ENCODE measurements around the gene ST6GALNAC6. TPM values are rescaled to one million over a fixed set of nuclear protein-coding genes. Genes with fewer than 3 reads are reported as not detected.

Gene ST6GALNAC6
- total RNA-seq, 1 donor from 2014 or later, result 48.4 TPM

DNA sequence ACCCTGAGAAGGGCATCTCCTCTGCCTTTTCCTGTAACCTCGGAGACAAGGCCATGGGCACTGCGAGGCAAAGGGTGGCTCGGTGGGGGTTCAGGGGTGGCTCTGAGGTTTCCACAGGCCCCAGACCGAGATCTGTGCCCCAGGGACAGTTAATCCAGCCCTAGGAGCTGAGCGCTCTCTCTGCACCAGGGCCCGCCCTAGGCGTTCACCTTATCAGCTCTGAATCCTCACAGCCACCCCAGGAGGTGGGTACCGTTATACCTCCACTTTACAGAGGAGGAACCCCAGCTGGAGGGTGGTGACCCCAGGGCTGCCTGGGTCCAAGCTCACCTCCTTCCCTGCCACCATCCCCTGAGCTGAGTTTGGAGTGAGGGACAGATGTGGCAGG, 42.7 kb downstream of the ST6GALNAC6 start:
- Histone ChIP-seq H3K4me3 (no peak overlapping the region), H3K27me3 (ENCODE audit: low read depth) (no peaks in the 10 kb centered on the region), H3K36me3 (peaks cover 12% of the 10 kb centered on the region), H3K4me1 (peaks cover 99% of the 10 kb centered on the region), H3K27ac (replicated peaks) (peak overlapping the region; percentile 97), H3K9me3 (replicated peaks) (no peaks in the 10 kb centered on the region)
- no peak for DNase-seq
- intact Hi-C loops (cut with micrococcal nuclease), result no loop called here
- TF ChIP-seq, protein P1, sequence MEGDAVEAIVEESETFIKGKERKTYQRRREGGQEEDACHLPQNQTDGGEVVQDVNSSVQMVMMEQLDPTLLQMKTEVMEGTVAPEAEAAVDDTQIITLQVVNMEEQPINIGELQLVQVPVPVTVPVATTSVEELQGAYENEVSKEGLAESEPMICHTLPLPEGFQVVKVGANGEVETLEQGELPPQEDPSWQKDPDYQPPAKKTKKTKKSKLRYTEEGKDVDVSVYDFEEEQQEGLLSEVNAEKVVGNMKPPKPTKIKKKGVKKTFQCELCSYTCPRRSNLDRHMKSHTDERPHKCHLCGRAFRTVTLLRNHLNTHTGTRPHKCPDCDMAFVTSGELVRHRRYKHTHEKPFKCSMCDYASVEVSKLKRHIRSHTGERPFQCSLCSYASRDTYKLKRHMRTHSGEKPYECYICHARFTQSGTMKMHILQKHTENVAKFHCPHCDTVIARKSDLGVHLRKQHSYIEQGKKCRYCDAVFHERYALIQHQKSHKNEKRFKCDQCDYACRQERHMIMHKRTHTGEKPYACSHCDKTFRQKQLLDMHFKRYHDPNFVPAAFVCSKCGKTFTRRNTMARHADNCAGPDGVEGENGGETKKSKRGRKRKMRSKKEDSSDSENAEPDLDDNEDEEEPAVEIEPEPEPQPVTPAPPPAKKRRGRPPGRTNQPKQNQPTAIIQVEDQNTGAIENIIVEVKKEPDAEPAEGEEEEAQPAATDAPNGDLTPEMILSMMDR (IDR thresholded peaks at IDR 0.05; ENCODE audit: borderline replicate concordance), result no peak

DNA sequence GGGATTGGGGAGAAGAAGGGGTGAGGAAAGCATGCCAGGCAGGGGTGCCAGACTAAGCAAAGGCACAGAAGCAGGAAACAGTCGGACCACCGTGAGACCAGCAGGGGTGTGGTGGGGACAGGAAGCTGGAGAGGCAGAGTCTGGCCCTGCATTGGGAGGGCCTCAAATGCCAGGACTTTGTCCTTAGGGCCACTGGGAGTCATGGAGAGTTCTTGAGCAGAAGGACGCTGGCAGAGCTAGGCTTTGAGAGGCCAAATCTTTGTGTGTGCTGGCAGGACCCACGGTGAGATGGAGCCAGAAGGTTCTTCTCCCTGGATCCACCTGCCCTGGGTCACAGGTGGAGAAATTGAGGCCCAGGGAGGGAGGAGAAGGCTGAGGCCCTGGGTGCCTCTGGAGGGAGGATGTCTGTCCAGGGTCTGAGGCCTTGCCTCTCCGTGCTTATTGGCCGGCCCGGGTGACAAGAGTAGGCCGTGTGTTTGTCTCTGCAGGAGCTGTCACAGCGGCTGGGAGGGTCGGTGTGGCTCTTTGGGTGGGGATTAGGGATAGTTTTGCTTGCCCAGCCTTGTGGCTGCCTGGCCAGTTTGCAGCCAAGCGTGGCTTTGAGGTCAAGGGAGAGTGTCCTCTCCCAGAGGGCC, 43.2 kb downstream of the ST6GALNAC6 start:
- Histone ChIP-seq H3K4me3 (no peak overlapping the region), H3K27me3 (ENCODE audit: low read depth) (no peaks in the 10 kb centered on the region), H3K27ac (replicated peaks) (peak overlapping the region; percentile 97), H3K4me1 (peaks cover 94% of the 10 kb centered on the region), H3K9me3 (replicated peaks) (no peaks in the 10 kb centered on the region), H3K36me3 (peaks cover 17% of the 10 kb centered on the region)
- DNase-seq, result no peak
- intact Hi-C loops (cut with micrococcal nuclease), result no loop called here
- TF ChIP-seq, protein P1 (IDR thresholded peaks at IDR 0.05; ENCODE audit: borderline replicate concordance), result no peak

DNA sequence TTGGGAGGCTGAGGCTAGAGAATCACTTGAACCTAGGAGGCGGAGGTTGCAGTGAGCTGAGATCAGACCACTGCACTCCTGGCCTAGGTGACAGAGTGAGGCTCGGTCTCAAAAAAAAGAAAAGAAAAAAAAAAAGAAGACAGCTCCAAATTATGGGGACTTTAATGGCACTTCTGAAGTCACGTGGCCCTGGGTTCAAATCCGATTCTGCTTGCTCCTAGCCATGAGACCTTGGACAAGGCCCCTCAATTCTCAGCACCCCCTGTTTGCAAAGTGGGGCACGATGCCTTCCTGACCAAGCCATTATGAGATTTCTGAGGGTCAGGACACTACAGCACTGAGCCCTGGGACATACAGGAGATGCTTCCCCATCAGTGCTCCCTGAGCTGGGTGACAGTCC, 43.9 kb downstream of the ST6GALNAC6 start:
- H3K9me3 ChIP-seq (replicated peaks), result no peaks in the 10 kb centered on the region
- H3K4me3 ChIP-seq, result peak overlapping the region; percentile 73
- intact Hi-C loops (cut with micrococcal nuclease), result no loop called here
- H3K27me3 ChIP-seq (ENCODE audit: low read depth), result no peaks in the 10 kb centered on the region
- H3K27ac ChIP-seq (replicated peaks), result peak overlapping the region; percentile 97
- peaks cover 22% of the 10 kb centered on the region for H3K36me3 ChIP-seq
- TF ChIP-seq, protein P1 (IDR thresholded peaks at IDR 0.05; ENCODE audit: borderline replicate concordance), result no peak
- DNase-seq, result no peak
- peaks cover 93% of the 10 kb centered on the region for H3K4me1 ChIP-seq

DNA sequence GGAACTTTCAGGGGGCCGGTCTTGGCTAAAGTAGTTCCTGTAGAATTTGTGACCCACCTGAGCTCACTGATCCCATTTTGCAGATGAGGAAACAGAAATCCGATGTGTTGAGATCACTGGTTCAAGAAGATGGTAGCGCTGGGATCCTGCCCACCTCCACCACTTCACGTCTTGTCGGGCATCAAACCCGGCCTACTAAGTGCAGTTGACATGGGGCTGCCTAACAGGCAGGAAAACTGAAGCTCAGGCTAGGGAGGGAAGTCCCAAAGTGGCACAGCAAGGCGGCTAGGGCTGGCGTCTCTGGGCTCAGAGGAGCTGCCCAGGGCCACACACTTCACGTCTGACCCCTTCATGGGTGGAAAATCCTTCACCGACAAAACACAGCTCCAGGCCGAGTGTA, 44.4 kb downstream of the ST6GALNAC6 start:
- no peaks in the 10 kb centered on the region for H3K27me3 ChIP-seq (ENCODE audit: low read depth)
- peak overlapping the region; percentile 97 for H3K27ac ChIP-seq (replicated peaks)
- peaks cover 93% of the 10 kb centered on the region for H3K4me1 ChIP-seq
- DNase-seq, result no peak
- peaks cover 28% of the 10 kb centered on the region for H3K36me3 ChIP-seq
- TF ChIP-seq, protein P1 (IDR thresholded peaks at IDR 0.05; ENCODE audit: borderline replicate concordance), result no peak
- intact Hi-C loops (cut with micrococcal nuclease), result no loop called here
- no peaks in the 10 kb centered on the region for H3K9me3 ChIP-seq (replicated peaks)
- H3K4me3 ChIP-seq, result peak overlapping the region; percentile 73

DNA sequence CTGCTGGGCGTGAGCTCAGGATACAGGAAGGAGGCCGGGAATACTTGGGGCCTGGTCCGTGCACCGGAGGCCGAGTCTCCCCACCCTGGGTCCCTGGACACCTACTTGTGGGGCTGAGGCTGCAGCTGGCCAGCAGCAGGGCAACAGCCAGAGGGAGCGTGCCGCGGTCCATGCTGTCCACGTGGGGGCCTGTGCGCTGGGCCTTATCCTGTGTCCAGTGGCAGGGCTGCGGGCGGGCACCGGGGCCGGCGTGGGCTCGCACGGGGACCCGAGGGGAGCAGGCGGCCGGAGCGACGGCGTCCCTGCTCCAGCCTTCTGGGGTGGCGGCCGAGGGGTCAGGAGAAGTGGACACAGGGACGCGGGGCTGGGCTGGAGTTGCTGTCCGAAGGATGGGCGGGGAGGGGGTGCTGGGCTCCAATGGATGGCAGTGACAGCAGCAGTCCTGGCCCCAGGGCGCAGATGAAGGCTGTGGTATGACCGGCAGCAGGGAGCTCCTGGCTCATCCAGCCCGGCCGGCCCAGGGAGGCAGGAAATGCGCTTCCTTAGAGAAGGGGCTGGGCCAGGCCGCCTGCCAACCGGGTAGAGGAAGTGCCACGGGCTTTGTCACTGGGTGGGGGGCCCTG, 45.1 kb downstream of the ST6GALNAC6 start, which contains the start of gene ENG:
TSS of gene ENG (minus strand) at position 475 of the 623 bp plus-strand sequence. CDS start at position 172, 303 bp downstream.
- peak; percentile 90 for DNase-seq
- Histone ChIP-seq H3K27ac (replicated peaks) (peak within 1 kb of the TSS; percentile 97), H3K36me3 (peaks cover 35% of the 10 kb centered on the region), H3K4me3 (peak within 1 kb of the TSS; percentile 73), H3K9me3 (replicated peaks) (peaks cover 6% of the 10 kb centered on the region), H3K27me3 (ENCODE audit: low read depth) (no peaks in the 10 kb centered on the region), H3K4me1 (peaks cover 93% of the 10 kb centered on the region)
- TF ChIP-seq, protein P1 (IDR thresholded peaks at IDR 0.05; ENCODE audit: borderline replicate concordance), result peak; percentile 22
- intact Hi-C loops (cut with micrococcal nuclease), result no loop called here
